Ishikawa (cell line): ENCODE measurements around the gene KCNA10.

Experiments used
- CEBPB ChIP-seq: IDR thresholded peaks from 2 replicates; pipeline ENCODE4 v1.6.1; 2012
- EP300 ChIP-seq: IDR thresholded peaks from 2 replicates; pipeline ENCODE4 v1.6.1; 2012; ENCODE audit warnings: borderline replicate concordance
- FOXM1 ChIP-seq: IDR thresholded peaks from 2 replicates; pipeline ENCODE4 v1.6.1; 2012; ENCODE audit warnings: low read depth, borderline replicate concordance
- MAX ChIP-seq: IDR thresholded peaks from 2 replicates; pipeline ENCODE4 v1.6.1; 2012
- RAD21 ChIP-seq: IDR thresholded peaks from 2 replicates; pipeline ENCODE4 v1.6.1; 2012; ENCODE audit warnings: low read depth
- REST ChIP-seq: IDR thresholded peaks from 2 replicates; pipeline ENCODE4 v1.6.1; 2012; ENCODE audit warnings: low read depth, mild to moderate bottlenecking
- TEAD4 ChIP-seq: IDR thresholded peaks from 2 replicates; pipeline ENCODE4 v1.6.1; 2012
- YY1 ChIP-seq: IDR thresholded peaks from 2 replicates; pipeline ENCODE4 v1.6.1; 2012; ENCODE audit warnings: low read depth
- ZBTB7A ChIP-seq: IDR thresholded peaks from 2 replicates; pipeline ENCODE4 v1.6.1; 2012; ENCODE audit warnings: low read depth

- TF ChIP-seq EP300 (no peak), RAD21 (no peak), TEAD4 (no peak), YY1 (no peak), ZBTB7A (no peak), CEBPB (no peak), MAX (no peak), REST (no peak), FOXM1 (no peak)
Observed at GRCh38 chr1:110538921-110539320, 19.9 kb upstream of the KCNA10 start.
